Measurements from ENCODE around the gene NTNG1.

Gene NTNG1

DNA sequence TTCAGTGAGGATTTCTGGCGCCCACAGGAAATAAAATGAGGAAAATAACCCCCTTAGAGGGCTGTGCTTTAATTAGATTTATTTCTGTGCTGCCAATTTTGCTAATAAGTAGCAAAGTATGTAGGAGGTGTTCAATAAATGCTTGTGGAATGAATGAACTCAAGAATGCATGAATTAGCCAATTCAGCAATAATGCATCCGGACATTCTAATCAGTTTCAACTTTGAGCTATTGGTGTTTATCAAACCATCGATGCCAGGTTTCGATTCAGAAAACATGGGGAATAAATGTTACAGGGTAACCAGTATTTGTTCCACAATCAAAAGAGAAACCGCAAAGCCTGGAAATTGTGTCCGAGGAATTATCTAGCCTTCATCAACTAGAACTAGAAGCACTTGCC, 353.2 kb downstream of the NTNG1 start:
- no peak overlapping the region for H3K4me3 Mint-ChIP-seq
- H3K4me1 Mint-ChIP-seq = no peaks in the 10 kb centered on the region
- no peak overlapping the region for H3K27ac Mint-ChIP-seq
- H3K36me3 Mint-ChIP-seq (ENCODE audit: low read depth) = no peaks in the 10 kb centered on the region
- DNase-seq = no peak
- peaks cover 5% of the 10 kb centered on the region for H3K27me3 Mint-ChIP-seq (ENCODE audit: low read depth, poor library complexity)
- TF ChIP-seq, protein P1, sequence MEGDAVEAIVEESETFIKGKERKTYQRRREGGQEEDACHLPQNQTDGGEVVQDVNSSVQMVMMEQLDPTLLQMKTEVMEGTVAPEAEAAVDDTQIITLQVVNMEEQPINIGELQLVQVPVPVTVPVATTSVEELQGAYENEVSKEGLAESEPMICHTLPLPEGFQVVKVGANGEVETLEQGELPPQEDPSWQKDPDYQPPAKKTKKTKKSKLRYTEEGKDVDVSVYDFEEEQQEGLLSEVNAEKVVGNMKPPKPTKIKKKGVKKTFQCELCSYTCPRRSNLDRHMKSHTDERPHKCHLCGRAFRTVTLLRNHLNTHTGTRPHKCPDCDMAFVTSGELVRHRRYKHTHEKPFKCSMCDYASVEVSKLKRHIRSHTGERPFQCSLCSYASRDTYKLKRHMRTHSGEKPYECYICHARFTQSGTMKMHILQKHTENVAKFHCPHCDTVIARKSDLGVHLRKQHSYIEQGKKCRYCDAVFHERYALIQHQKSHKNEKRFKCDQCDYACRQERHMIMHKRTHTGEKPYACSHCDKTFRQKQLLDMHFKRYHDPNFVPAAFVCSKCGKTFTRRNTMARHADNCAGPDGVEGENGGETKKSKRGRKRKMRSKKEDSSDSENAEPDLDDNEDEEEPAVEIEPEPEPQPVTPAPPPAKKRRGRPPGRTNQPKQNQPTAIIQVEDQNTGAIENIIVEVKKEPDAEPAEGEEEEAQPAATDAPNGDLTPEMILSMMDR (IDR thresholded peaks at IDR 0.05) = no peak
- no peaks in the 10 kb centered on the region for H3K9me3 Mint-ChIP-seq

DNA sequence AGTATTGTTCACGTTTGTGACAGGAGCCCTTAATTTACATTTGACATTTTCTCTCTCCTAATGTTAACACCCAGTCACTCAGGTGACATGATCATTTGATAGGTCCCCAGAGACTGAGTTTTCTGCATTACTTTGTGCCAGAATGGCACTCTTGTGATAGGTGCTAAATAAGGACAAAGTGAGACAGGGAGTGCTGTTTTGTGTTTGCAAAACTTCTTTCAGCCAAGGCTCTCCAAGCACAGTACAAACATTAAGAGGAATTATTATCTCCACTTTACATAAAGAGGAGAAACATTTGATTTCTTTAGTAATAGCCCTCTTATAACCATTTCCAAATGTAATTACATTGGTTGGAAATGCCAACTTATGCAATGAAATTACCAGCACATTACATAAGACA, 355.2 kb downstream of the NTNG1 start:
- Mint-ChIP-seq H3K36me3 (ENCODE audit: low read depth) (no peaks in the 10 kb centered on the region), H3K27ac (no peak overlapping the region), H3K27me3 (ENCODE audit: low read depth, poor library complexity) (peaks cover 5% of the 10 kb centered on the region), H3K9me3 (no peaks in the 10 kb centered on the region), H3K4me3 (no peak overlapping the region), H3K4me1 (no peaks in the 10 kb centered on the region)
- TF ChIP-seq, protein P1 (IDR thresholded peaks at IDR 0.05) = no peak
- no peak for DNase-seq

DNA sequence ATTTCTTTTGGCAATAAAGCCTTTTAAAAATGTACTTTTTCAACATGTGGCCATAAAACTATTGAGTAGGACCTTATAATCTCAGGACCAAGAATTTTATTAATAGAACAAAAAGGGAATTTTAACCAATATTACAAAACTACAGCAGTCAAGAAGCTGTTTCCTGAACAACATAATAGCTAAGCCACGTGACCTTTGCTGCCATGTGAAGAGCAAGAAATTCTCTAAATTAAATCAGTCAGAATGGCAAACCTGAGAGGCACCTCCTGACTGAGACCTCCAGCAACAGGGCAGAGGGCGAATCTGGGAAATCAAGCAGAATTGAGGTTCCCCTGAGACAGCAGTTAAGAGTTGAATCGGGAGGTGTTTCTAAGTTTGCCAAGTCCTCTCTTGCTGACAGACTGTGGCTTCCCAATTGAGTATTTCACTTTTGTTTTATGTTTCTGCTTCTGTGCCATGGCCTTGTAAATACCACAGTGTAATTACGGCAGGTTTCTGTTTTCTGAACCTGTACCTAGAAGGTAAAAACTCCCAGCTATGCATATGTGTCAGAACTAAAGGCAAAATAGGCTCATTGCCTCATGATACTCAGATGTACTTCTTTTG, 358.4 kb downstream of the NTNG1 start:
- Mint-ChIP-seq H3K36me3 (ENCODE audit: low read depth) (no peaks in the 10 kb centered on the region), H3K27ac (no peak overlapping the region), H3K4me1 (no peaks in the 10 kb centered on the region), H3K9me3 (no peaks in the 10 kb centered on the region), H3K4me3 (no peak overlapping the region), H3K27me3 (ENCODE audit: low read depth, poor library complexity) (peaks cover 5% of the 10 kb centered on the region)
- TF ChIP-seq, protein P1 (IDR thresholded peaks at IDR 0.05) = no peak
- no peak for DNase-seq

DNA sequence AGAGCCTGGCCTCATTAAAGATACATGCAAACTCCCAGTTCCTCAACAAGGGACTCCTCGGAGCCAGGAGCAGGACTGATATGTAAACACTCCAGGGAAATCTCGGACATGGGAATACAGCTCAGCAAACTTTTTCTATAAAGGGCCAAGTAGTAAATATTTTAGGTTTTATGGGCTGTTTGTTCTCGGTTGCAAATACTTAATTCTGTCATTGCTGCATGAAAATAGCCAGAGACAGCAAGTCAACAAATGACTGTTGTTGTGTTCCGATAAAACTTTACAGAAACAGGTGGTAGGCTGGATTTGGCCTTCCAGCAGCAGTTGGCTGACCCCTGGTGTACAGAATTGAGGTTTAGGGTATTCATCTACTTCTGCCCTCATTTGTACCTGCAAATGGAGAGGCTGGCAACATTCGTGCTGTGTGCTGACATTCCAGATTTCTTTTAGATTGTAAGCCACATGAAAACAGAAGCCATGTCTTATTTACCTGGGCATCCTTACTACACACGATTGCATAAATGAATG, 360.3 kb downstream of the NTNG1 start:
- no peaks in the 10 kb centered on the region for H3K36me3 Mint-ChIP-seq (ENCODE audit: low read depth)
- H3K4me3 Mint-ChIP-seq = no peak overlapping the region

DNA sequence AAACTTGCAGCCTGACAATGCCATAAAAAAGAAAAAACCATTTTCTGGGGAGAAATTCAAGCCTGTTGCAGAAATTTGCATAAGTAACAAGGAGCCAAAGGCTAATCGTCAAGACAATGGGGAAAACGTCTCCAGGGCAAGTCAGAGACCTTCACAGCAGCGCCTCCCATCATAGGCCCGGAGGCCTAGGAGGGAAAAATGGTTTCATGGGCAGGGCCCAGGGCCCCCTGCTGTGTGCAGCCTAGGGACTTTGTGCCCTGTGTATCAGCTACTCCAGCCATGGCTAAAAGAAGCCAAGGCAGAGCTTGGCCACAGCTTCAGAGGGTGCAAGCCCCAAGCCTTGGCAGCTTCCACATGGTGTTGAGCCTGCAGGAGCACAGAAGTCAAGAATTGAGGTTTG, 369.5 kb downstream of the NTNG1 start:
- H3K27ac Mint-ChIP-seq = no peak overlapping the region

More for the DNA sequence above, 360.3 kb downstream of the NTNG1 start:
- no peaks in the 10 kb centered on the region for H3K9me3 Mint-ChIP-seq
- DNase-seq = no peak
- TF ChIP-seq, protein P1 (IDR thresholded peaks at IDR 0.05) = no peak
- peaks cover 3% of the 10 kb centered on the region for H3K27me3 Mint-ChIP-seq (ENCODE audit: low read depth, poor library complexity)
- no peak overlapping the region for H3K27ac Mint-ChIP-seq
- H3K4me1 Mint-ChIP-seq = peaks cover 9% of the 10 kb centered on the region

More for the DNA sequence above, 369.5 kb downstream of the NTNG1 start:
- Mint-ChIP-seq H3K27me3 (ENCODE audit: low read depth, poor library complexity) (no peaks in the 10 kb centered on the region), H3K9me3 (peaks cover 20% of the 10 kb centered on the region), H3K36me3 (ENCODE audit: low read depth) (peaks cover 7% of the 10 kb centered on the region), H3K4me3 (no peak overlapping the region), H3K4me1 (peaks cover under 1% of the 10 kb centered on the region)
- TF ChIP-seq, protein P1 (IDR thresholded peaks at IDR 0.05) = no peak
- DNase-seq = no peak

Measured in nephron progenitor cell (in vitro differentiated cells).